Kidney (tissue), 14 donors: ENCODE measurements around the gene EGFR. TPM values are rescaled to one million over a fixed set of nuclear protein-coding genes. Genes with fewer than 3 reads are reported as not detected.

Experiments
- DNase-seq, 5 donors: peaks; one replicate each; pipeline ENCODE4 v3.0.0-alpha.2; 2013 to 2020
- FAIRE-seq: peaks from 2 replicates; lab custom pipeline; 2012; peaks lifted over from hg19 to GRCh38; lab: Jason Lieb, UNC
- H3K27ac ChIP-seq, 2 donors: one replicate each; pipeline ENCODE4 v1.7.0; 2013; ENCODE audit warnings: low read depth in 2 of 2, low read length in 2 of 2, inconsistent platforms in 1 of 2
- H3K27me3 ChIP-seq: one replicate; pipeline ENCODE4 v1.7.1; 2013; ENCODE audit warnings: low read length, inconsistent platforms; ENCODE audit not compliant: control insufficient read depth, insufficient read depth
- H3K36me3 ChIP-seq, 3 donors: one replicate each; pipeline versions ENCODE4 v1.7.0 to v1.7.1; 2013; ENCODE audit warnings: low read length in 3 of 3, control low read depth in 1 of 3, inconsistent platforms in 1 of 3; ENCODE audit not compliant: insufficient read depth in 3 of 3, control insufficient read depth in 2 of 3
- H3K4me1 ChIP-seq, 3 donors: one replicate each; pipeline versions ENCODE4 v1.7.0 to v1.7.1; 2013; ENCODE audit warnings: low read length in 3 of 3, inconsistent platforms in 1 of 3, low read depth in 1 of 3; ENCODE audit not compliant: control insufficient read depth in 2 of 3, insufficient read depth in 2 of 3
- H3K4me3 ChIP-seq, 3 donors: one replicate each; pipeline versions ENCODE4 v1.7.0 to v1.8.1; 2013; ENCODE audit warnings: low read length in 3 of 3, control low read depth in 1 of 3, inconsistent platforms in 1 of 3
- H3K9ac ChIP-seq, 3 donors: one replicate each; pipeline versions ENCODE4 v1.7.0 to v1.7.1; 2013; ENCODE audit warnings: low read length in 3 of 3, control low read depth in 1 of 3, inconsistent platforms in 1 of 3
- H3K9me3 ChIP-seq, 3 donors: one replicate each; pipeline versions ENCODE4 v1.7.0 to v1.7.1; 2013; ENCODE audit warnings: low read length in 3 of 3, control low read depth in 1 of 3, inconsistent platforms in 1 of 3; ENCODE audit not compliant: control insufficient read depth in 2 of 3, insufficient read depth in 1 of 3
- intact Hi-C: fragments of 100-400 bp; cut with DNase I; formaldehyde crosslinking; loops from one replicate; pipeline ENCODE4 v1.11.1; 2022
- polyA plus RNA-seq: library from polyadenylated mRNA; stranded (reverse); fragments of 350-450 nt; fragmentation: Illumina TruSeq; extraction: RNeasy Lipid Tissue Mini Kit (QIAGEN cat#74804); gene quantifications from one replicate; pipeline ENCODE4 v1.2.3, GENCODE V29; 2014; ENCODE audit warnings: low read depth, low replicate concordance; ENCODE audit not compliant: insufficient read depth
- total RNA-seq: library from RNA; stranded (reverse); fragmentation: NEBNext Ultra II Directional; extraction: Animal tissue kit (Norgen Biotek cat#: 25700); gene quantifications from one replicate; pipeline ENCODE4 v1.2.1, GENCODE V29; 2021
- TF ChIP-seq, protein P1 (sequence below): IDR thresholded peaks from 3 replicates; pipeline ENCODE4 v1.5.1; 2012; ENCODE audit warnings: mild to moderate bottlenecking, moderate library complexity, borderline replicate concordance; ENCODE audit not compliant: insufficient read depth; ENCODE audit errors: extremely low read depth
- donor health status: control.
- donor health status: control.
- donor health status: control.
- donor health status: control.
- donor health status: control.
- donor health status: DM: yes; HTN: yes; CAD: no.
- donor health status: Normal renal cell carcinoma (clear cell type).

The EGFR gene
- total and polyA plus RNA-seq, 2 donors from 2014 or later, result 5.9 to 61.3 TPM

GRCh38 chr7:55053651-55054571 is 35.1 kb downstream of the EGFR start:
- DNase-seq (no peak), FAIRE-seq (no peak)
- H3K36me3 ChIP-seq, result peaks cover 0 to 2% (median 0%) of the 10 kb centered on the region in 3 donors
- no peaks in the 10 kb centered on the region for H3K9me3 ChIP-seq
- H3K4me1 ChIP-seq, result peaks cover 0 to 8% (median 4%) of the 10 kb centered on the region in 3 donors
- intact Hi-C loops, result no loop called here
- no peak overlapping the region for H3K27ac ChIP-seq
- no peaks in the 10 kb centered on the region for H3K27me3 ChIP-seq
- H3K4me3 ChIP-seq, result no peak overlapping the region
- H3K9ac ChIP-seq, result no peak overlapping the region
- TF ChIP-seq, protein P1, sequence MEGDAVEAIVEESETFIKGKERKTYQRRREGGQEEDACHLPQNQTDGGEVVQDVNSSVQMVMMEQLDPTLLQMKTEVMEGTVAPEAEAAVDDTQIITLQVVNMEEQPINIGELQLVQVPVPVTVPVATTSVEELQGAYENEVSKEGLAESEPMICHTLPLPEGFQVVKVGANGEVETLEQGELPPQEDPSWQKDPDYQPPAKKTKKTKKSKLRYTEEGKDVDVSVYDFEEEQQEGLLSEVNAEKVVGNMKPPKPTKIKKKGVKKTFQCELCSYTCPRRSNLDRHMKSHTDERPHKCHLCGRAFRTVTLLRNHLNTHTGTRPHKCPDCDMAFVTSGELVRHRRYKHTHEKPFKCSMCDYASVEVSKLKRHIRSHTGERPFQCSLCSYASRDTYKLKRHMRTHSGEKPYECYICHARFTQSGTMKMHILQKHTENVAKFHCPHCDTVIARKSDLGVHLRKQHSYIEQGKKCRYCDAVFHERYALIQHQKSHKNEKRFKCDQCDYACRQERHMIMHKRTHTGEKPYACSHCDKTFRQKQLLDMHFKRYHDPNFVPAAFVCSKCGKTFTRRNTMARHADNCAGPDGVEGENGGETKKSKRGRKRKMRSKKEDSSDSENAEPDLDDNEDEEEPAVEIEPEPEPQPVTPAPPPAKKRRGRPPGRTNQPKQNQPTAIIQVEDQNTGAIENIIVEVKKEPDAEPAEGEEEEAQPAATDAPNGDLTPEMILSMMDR, result no peak

- no peaks in the 10 kb centered on the region for H3K27me3 ChIP-seq
- intact Hi-C loops, result no loop called here
- H3K9ac ChIP-seq, result no peak overlapping the region
- no peaks in the 10 kb centered on the region for H3K9me3 ChIP-seq
- H3K27ac ChIP-seq, result no peak overlapping the region
- no peak overlapping the region for H3K4me3 ChIP-seq
- H3K36me3 ChIP-seq, result peaks cover 0 to 2% (median 0%) of the 10 kb centered on the region in 3 donors
- no peak for FAIRE-seq
- peaks cover 0 to 8% (median 4%) of the 10 kb centered on the region in 3 donors for H3K4me1 ChIP-seq
- TF ChIP-seq, protein P1, result no peak
- no peak for DNase-seq
Measured at GRCh38 chr7:55054758-55055157, 35.9 kb downstream of the EGFR start.

DNA sequence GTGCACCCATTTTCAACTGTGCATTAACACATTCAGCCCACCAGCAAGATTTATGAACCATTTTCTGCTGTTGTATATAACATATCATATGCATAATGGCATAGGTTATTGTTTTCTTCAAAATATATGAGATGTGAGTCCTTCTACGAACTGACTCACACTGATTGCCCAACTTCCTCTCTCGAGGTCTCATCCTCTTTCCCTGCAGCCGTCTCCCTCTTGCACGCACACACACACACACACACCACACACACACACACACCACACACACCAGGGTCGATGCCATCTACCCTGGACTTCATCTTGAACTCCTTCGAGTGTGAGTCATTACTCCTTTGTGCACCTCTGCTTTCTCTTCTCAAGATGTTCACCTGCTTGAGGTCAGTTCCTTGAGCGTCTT is 36.7 kb downstream of the EGFR start:
- intact Hi-C loops, result no loop called here
- no peaks in the 10 kb centered on the region for H3K9me3 ChIP-seq
- DNase-seq, result no peak
- TF ChIP-seq, protein P1, result no peak
- H3K9ac ChIP-seq, result no peak overlapping the region
- H3K4me1 ChIP-seq, result peaks cover 0 to 9% (median 4%) of the 10 kb centered on the region in 3 donors
- H3K27me3 ChIP-seq, result no peaks in the 10 kb centered on the region
- no peak overlapping the region for H3K27ac ChIP-seq
- FAIRE-seq, result no peak
- no peak overlapping the region for H3K4me3 ChIP-seq
- H3K36me3 ChIP-seq, result peaks cover 0 to 2% (median 0%) of the 10 kb centered on the region in 3 donors
